IPS-NIHi7 (cell line): ENCODE results near the gene ZMIZ1.

Experiments used
- DNase-seq: peaks from one replicate; pipeline ENCODE4 v3.0.0; 2012; ENCODE audit warnings: mixed read lengths; ENCODE audit errors: extremely low spot score

ZMIZ1 gene

DNA sequence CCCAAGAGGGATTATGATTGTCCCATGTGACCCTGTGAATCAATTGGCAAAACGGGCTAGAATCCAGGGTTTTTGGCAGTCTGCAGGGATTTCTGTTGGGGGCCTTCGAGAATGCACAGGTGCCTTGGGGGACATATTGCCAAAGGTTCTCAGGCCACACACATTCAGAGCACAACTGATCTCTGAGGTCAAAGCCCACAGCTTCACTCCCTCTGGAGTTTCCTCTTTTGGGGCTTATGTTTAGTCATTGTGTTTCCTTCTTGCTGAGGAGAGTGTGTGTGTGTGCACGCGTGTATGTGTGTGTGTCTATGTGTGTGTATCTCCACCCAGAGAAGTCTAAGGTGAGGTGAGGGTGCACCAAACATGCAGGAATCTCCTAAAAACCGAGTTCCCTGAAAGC, 287.3 kb downstream of the ZMIZ1 start:
- DNase-seq: no peak

GRCh38 chr10:79357180-79357579, 288.4 kb downstream of the ZMIZ1 start:
- DNase-seq: no peak

- no peak for DNase-seq
Observed at GRCh38 chr10:79358811-79359210, 290.0 kb downstream of the ZMIZ1 start.

- no peak for DNase-seq
Observed at GRCh38 chr10:79359816-79360498, 291.2 kb downstream of the ZMIZ1 start.

- DNase-seq: no peak
Observed at GRCh38 chr10:79360499-79361342, 292.0 kb downstream of the ZMIZ1 start.

- DNase-seq: no peak
Observed at GRCh38 chr10:79361726-79362397, 293.1 kb downstream of the ZMIZ1 start.
